PC-3 (cell line): ENCODE results near the gene ATRAID.

ENCODE experiments used
- EZH2phosphoT487 ChIP-seq: fragments of 300-600 bp; sonication (generic); IDR thresholded peaks from 2 replicates; pipeline ENCODE4 v1.6.1; 2018; ENCODE audit warnings: mild to moderate bottlenecking, antibody characterized with exemption, low read length, borderline replicate concordance
- TF ChIP-seq, protein P1 (sequence below): fragments of 300-600 bp; sonication (generic); conservative IDR thresholded peaks from 2 replicates; pipeline ENCODE4 v1.5.1; 2017; ENCODE audit warnings: antibody characterized with exemption, low read depth, mild to moderate bottlenecking, low read length

DNA sequence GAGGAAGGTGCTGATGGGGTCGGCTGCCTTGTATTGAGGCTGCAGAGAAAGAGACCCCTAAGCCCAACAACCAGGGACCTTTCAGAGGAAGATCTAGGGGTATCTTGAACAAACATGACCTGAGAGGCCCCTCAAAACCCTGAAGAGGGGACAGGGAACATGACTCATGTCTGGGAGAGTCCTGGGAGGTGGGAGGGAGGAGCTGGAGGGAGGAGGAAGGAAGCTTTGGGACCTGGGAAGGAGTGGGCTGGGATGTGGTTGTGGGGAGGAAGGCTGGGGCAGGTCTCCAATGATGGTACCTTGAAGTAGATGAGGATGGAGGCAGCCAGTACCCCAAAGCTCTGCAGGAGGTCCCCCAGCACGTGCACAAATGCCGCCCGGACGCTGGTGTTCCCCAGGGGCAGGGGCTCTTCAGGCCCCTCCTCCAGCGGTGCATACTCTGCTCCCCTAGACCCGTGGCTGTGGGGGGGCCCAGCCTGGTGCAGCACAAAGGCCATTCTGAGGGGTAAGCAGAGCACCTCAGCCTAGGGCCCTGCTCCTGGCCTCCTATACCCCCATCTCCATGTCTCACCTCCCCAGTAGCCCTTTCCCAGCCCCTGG is 45.1 kb downstream of the ATRAID start:
- TF ChIP-seq, protein P1, sequence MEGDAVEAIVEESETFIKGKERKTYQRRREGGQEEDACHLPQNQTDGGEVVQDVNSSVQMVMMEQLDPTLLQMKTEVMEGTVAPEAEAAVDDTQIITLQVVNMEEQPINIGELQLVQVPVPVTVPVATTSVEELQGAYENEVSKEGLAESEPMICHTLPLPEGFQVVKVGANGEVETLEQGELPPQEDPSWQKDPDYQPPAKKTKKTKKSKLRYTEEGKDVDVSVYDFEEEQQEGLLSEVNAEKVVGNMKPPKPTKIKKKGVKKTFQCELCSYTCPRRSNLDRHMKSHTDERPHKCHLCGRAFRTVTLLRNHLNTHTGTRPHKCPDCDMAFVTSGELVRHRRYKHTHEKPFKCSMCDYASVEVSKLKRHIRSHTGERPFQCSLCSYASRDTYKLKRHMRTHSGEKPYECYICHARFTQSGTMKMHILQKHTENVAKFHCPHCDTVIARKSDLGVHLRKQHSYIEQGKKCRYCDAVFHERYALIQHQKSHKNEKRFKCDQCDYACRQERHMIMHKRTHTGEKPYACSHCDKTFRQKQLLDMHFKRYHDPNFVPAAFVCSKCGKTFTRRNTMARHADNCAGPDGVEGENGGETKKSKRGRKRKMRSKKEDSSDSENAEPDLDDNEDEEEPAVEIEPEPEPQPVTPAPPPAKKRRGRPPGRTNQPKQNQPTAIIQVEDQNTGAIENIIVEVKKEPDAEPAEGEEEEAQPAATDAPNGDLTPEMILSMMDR = no peak
- no peak for TF ChIP-seq EZH2phosphoT487
